Smooth muscle cell (in vitro differentiated cells): ENCODE results near the gene KCNJ14. TPM values are rescaled to one million over a fixed set of nuclear protein-coding genes. Genes with fewer than 3 reads are reported as not detected.

Experiments
- DNase-seq: peaks from one replicate; lab custom pipeline; 2025; ENCODE audit not compliant: unreplicated experiment; lab: John Stamatoyannopoulos, UW
- H2AFZ ChIP-seq: fragments of 200-600 bp; sonication (generic); 2 replicates; pipeline ENCODE4 v1.6.0; 2016; ENCODE audit warnings: antibody characterized with exemption, low read depth, mild to moderate bottlenecking
- H3F3A ChIP-seq: fragments of 200-600 bp; sonication (generic); 2 replicates; pipeline ENCODE4 v1.6.0; 2017; ENCODE audit warnings: antibody characterized with exemption, low read depth
- H3K27ac ChIP-seq: fragments of 200-600 bp; sonication (generic); 2 replicates; pipeline ENCODE4 v1.5.1; 2016; ENCODE audit warnings: low read depth, mild to moderate bottlenecking
- H3K27me3 ChIP-seq: fragments of 200-600 bp; sonication (generic); 2 replicates; pipeline ENCODE4 v1.6.1; 2016; ENCODE audit warnings: low read depth, mild to moderate bottlenecking
- H3K36me3 ChIP-seq: fragments of 200-600 bp; sonication (generic); 2 replicates; pipeline ENCODE4 v1.5.1; 2016; ENCODE audit warnings: low read depth
- H3K4me1 ChIP-seq: fragments of 200-600 bp; sonication (generic); 2 replicates; pipeline ENCODE4 v1.5.1; 2016; ENCODE audit warnings: low read depth
- H3K4me2 ChIP-seq: fragments of 200-600 bp; sonication (generic); 2 replicates; pipeline ENCODE4 v1.6.0; 2016; ENCODE audit warnings: mild to moderate bottlenecking
- H3K4me3 ChIP-seq: fragments of 200-600 bp; sonication (generic); 2 replicates; pipeline ENCODE4 v1.5.1; 2016; ENCODE audit warnings: mild to moderate bottlenecking
- H3K79me2 ChIP-seq: fragments of 200-600 bp; sonication (generic); 2 replicates; pipeline ENCODE4 v1.6.0; 2016; ENCODE audit warnings: low read depth, mild to moderate bottlenecking
- H3K9ac ChIP-seq: fragments of 200-600 bp; sonication (generic); 2 replicates; pipeline ENCODE4 v1.6.0; 2016; ENCODE audit warnings: low read depth
- H3K9me3 ChIP-seq: fragments of 200-600 bp; sonication (generic); replicated peaks from 2 replicates; pipeline ENCODE4 v1.5.1; 2016; ENCODE audit warnings: low read depth
- H4K20me1 ChIP-seq: fragments of 200-600 bp; sonication (generic); 2 replicates; pipeline ENCODE4 v1.6.0; 2016; ENCODE audit warnings: low read depth
- CTCF ChIP-seq: fragments of 200-600 bp; sonication (generic); IDR thresholded peaks from 2 replicates; pipeline ENCODE4 v1.5.1; 2017; ENCODE audit warnings: borderline replicate concordance, mild to moderate bottlenecking, antibody characterized with exemption; ENCODE audit not compliant: insufficient read depth, poor library complexity, severe bottlenecking
- WGBS: methylation state at CpG from one replicate; pipeline ENCODE4 v1.1.7; 2016; ENCODE audit warnings: low lambda C conversion rate; 5-methylcytosine and 5-hydroxymethylcytosine counted together
- polyA plus RNA-seq: library from polyadenylated mRNA; unstranded; fragments of >200 nt; fragmentation: Nextera tagmentation; extraction: Ambion mirVana; gene quantifications from 2 replicates; pipeline ENCODE4 v1.2.1, GENCODE V29; 2016
- total RNA-seq: library from RNA; depleted of rRNA; stranded (reverse); fragments of >200 nt; gene quantifications from 2 replicates; pipeline ENCODE4 v1.2.3, GENCODE V29; 2014

Gene KCNJ14
- total and polyA plus RNA-seq, 2 experiments from 2014 or later = 1.7 to 1.8 TPM

GRCh38 chr19:48478339-48479256 is 23.2 kb downstream of the KCNJ14 start:
- no peak for DNase-seq
- peaks cover 56% of the 10 kb centered on the region for H4K20me1 ChIP-seq
- no peak overlapping the region for H2AFZ ChIP-seq
- peaks cover 4% of the 10 kb centered on the region for H3F3A ChIP-seq
- H3K4me2 ChIP-seq = no peak overlapping the region
- H3K4me3 ChIP-seq = no peak overlapping the region
- H3K4me1 ChIP-seq = no peaks in the 10 kb centered on the region
- H3K9me3 ChIP-seq = no peaks in the 10 kb centered on the region
- H3K27ac ChIP-seq = no peak overlapping the region
- no peak for TF ChIP-seq CTCF
- H3K9ac ChIP-seq = no peak overlapping the region
- peaks cover 5% of the 10 kb centered on the region for H3K36me3 ChIP-seq
- H3K79me2 ChIP-seq = no peaks in the 10 kb centered on the region
- WGBS = 97% methylated on average over 14 of the region's 29 CpGs
- H3K27me3 ChIP-seq = no peaks in the 10 kb centered on the region

GRCh38 chr19:48479686-48480085 is 24.3 kb downstream of the KCNJ14 start:
- H3K36me3 ChIP-seq = peaks cover 3% of the 10 kb centered on the region
- H3K27me3 ChIP-seq = no peaks in the 10 kb centered on the region
- 97% methylated on average over 7 of the region's 7 CpGs for WGBS
- no peaks in the 10 kb centered on the region for H3K79me2 ChIP-seq
- no peaks in the 10 kb centered on the region for H3K9me3 ChIP-seq
- TF ChIP-seq CTCF = no peak
- no peak for DNase-seq
- no peak overlapping the region for H3K4me2 ChIP-seq
- no peak overlapping the region for H2AFZ ChIP-seq
- no peak overlapping the region for H3K4me3 ChIP-seq
- H3K4me1 ChIP-seq = no peaks in the 10 kb centered on the region
- no peak overlapping the region for H3K9ac ChIP-seq
- no peak overlapping the region for H3K27ac ChIP-seq
- peaks cover 46% of the 10 kb centered on the region for H4K20me1 ChIP-seq
- peaks cover 4% of the 10 kb centered on the region for H3F3A ChIP-seq

GRCh38 chr19:48480183-48480557 is 24.8 kb downstream of the KCNJ14 start:
- Histone ChIP-seq H3K27me3 (no peaks in the 10 kb centered on the region), H3F3A (peaks cover 4% of the 10 kb centered on the region), H3K4me2 (no peak overlapping the region), H4K20me1 (peaks cover 41% of the 10 kb centered on the region), H3K27ac (no peak overlapping the region), H3K4me1 (no peaks in the 10 kb centered on the region), H3K79me2 (no peaks in the 10 kb centered on the region), H2AFZ (no peak overlapping the region), H3K4me3 (no peak overlapping the region), H3K36me3 (no peaks in the 10 kb centered on the region), H3K9ac (no peak overlapping the region), H3K9me3 (no peaks in the 10 kb centered on the region)
- TF ChIP-seq CTCF = no peak
- no peak for DNase-seq
- 97% methylated on average over 32 of the region's 32 CpGs for WGBS
